ENCODE results near the gene BIRC7. TPM values are rescaled to one million over a fixed set of nuclear protein-coding genes. Genes with fewer than 3 reads are reported as not detected.

BIRC7 gene
- total RNA-seq, 1 experiment from 2014 or later, result 0.17 TPM

DNA sequence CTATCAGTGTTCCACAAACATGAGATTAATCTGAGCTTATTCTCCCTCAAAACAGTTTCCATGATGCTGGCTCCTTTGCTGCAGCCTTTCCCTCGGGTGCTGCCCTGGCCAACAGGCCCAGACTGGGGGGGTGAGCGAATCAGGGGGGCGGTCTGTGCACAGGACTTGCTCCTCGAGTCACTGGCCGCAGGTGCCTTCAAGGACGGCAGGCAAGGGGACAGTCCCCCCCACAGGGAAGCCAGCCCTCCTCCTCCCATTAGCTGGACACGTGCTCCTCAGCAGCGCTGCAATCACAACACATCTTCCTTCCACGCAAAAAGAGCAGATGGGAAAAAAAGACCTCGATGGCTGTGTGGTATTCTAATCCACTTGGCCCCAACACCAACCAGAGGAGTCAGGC, 29.8 kb upstream of the BIRC7 start:
- no peak overlapping the region for H3K4me3 Mint-ChIP-seq
- DNase-seq (ENCODE audit: low spot score) (no peak), ATAC-seq (no peak)
- H3K4me1 Mint-ChIP-seq, result no peaks in the 10 kb centered on the region
- no peak for TF ChIP-seq MXD4 (CRISPR knock-in tag; IDR thresholded peaks at IDR 0.05; ENCODE audit: borderline replicate concordance)
- TF ChIP-seq, protein P1, sequence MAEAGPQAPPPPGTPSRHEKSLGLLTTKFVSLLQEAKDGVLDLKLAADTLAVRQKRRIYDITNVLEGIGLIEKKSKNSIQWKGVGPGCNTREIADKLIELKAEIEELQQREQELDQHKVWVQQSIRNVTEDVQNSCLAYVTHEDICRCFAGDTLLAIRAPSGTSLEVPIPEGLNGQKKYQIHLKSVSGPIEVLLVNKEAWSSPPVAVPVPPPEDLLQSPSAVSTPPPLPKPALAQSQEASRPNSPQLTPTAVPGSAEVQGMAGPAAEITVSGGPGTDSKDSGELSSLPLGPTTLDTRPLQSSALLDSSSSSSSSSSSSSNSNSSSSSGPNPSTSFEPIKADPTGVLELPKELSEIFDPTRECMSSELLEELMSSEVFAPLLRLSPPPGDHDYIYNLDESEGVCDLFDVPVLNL (CRISPR knock-in tag; IDR thresholded peaks at IDR 0.05; ENCODE audit: borderline replicate concordance, low read depth), result no peak
- TF ChIP-seq NFYB (CRISPR knock-in tag; conservative IDR thresholded peaks at IDR 0.05; ENCODE audit: low read depth), result no peak
- no peak for TF ChIP-seq GTF2I (CRISPR knock-in tag; conservative IDR thresholded peaks at IDR 0.05)
- TF ChIP-seq ETV6 (CRISPR knock-in tag; IDR thresholded peaks at IDR 0.05), result no peak
- no peak for TF ChIP-seq ZNF219 (CRISPR knock-in tag; IDR thresholded peaks at IDR 0.05; ENCODE audit: borderline replicate concordance)
- TF ChIP-seq, protein P2, sequence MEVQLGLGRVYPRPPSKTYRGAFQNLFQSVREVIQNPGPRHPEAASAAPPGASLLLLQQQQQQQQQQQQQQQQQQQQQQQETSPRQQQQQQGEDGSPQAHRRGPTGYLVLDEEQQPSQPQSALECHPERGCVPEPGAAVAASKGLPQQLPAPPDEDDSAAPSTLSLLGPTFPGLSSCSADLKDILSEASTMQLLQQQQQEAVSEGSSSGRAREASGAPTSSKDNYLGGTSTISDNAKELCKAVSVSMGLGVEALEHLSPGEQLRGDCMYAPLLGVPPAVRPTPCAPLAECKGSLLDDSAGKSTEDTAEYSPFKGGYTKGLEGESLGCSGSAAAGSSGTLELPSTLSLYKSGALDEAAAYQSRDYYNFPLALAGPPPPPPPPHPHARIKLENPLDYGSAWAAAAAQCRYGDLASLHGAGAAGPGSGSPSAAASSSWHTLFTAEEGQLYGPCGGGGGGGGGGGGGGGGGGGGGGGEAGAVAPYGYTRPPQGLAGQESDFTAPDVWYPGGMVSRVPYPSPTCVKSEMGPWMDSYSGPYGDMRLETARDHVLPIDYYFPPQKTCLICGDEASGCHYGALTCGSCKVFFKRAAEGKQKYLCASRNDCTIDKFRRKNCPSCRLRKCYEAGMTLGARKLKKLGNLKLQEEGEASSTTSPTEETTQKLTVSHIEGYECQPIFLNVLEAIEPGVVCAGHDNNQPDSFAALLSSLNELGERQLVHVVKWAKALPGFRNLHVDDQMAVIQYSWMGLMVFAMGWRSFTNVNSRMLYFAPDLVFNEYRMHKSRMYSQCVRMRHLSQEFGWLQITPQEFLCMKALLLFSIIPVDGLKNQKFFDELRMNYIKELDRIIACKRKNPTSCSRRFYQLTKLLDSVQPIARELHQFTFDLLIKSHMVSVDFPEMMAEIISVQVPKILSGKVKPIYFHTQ (CRISPR knock-in tag; IDR thresholded peaks at IDR 0.05), result no peak
- TF ChIP-seq, protein P3, sequence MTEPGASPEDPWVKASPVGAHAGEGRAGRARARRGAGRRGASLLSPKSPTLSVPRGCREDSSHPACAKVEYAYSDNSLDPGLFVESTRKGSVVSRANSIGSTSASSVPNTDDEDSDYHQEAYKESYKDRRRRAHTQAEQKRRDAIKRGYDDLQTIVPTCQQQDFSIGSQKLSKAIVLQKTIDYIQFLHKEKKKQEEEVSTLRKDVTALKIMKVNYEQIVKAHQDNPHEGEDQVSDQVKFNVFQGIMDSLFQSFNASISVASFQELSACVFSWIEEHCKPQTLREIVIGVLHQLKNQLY (CRISPR knock-in tag; IDR thresholded peaks at IDR 0.05), result no peak
- TF ChIP-seq, protein P4, sequence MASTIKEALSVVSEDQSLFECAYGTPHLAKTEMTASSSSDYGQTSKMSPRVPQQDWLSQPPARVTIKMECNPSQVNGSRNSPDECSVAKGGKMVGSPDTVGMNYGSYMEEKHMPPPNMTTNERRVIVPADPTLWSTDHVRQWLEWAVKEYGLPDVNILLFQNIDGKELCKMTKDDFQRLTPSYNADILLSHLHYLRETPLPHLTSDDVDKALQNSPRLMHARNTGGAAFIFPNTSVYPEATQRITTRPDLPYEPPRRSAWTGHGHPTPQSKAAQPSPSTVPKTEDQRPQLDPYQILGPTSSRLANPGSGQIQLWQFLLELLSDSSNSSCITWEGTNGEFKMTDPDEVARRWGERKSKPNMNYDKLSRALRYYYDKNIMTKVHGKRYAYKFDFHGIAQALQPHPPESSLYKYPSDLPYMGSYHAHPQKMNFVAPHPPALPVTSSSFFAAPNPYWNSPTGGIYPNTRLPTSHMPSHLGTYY (CRISPR knock-in tag; IDR thresholded peaks at IDR 0.05), result no peak
- TF ChIP-seq, protein P5, sequence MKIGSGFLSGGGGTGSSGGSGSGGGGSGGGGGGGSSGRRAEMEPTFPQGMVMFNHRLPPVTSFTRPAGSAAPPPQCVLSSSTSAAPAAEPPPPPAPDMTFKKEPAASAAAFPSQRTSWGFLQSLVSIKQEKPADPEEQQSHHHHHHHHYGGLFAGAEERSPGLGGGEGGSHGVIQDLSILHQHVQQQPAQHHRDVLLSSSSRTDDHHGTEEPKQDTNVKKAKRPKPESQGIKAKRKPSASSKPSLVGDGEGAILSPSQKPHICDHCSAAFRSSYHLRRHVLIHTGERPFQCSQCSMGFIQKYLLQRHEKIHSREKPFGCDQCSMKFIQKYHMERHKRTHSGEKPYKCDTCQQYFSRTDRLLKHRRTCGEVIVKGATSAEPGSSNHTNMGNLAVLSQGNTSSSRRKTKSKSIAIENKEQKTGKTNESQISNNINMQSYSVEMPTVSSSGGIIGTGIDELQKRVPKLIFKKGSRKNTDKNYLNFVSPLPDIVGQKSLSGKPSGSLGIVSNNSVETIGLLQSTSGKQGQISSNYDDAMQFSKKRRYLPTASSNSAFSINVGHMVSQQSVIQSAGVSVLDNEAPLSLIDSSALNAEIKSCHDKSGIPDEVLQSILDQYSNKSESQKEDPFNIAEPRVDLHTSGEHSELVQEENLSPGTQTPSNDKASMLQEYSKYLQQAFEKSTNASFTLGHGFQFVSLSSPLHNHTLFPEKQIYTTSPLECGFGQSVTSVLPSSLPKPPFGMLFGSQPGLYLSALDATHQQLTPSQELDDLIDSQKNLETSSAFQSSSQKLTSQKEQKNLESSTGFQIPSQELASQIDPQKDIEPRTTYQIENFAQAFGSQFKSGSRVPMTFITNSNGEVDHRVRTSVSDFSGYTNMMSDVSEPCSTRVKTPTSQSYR (CRISPR knock-in tag; IDR thresholded peaks at IDR 0.05), result no peak
- TF ChIP-seq JAZF1 (CRISPR knock-in tag; IDR thresholded peaks at IDR 0.05), result no peak
- TF ChIP-seq ZNF396 (CRISPR knock-in tag; IDR thresholded peaks at IDR 0.05; ENCODE audit: borderline replicate concordance), result no peak
- no peak for TF ChIP-seq ZNF232 (CRISPR knock-in tag; IDR thresholded peaks at IDR 0.05)
- TF ChIP-seq, protein P6, sequence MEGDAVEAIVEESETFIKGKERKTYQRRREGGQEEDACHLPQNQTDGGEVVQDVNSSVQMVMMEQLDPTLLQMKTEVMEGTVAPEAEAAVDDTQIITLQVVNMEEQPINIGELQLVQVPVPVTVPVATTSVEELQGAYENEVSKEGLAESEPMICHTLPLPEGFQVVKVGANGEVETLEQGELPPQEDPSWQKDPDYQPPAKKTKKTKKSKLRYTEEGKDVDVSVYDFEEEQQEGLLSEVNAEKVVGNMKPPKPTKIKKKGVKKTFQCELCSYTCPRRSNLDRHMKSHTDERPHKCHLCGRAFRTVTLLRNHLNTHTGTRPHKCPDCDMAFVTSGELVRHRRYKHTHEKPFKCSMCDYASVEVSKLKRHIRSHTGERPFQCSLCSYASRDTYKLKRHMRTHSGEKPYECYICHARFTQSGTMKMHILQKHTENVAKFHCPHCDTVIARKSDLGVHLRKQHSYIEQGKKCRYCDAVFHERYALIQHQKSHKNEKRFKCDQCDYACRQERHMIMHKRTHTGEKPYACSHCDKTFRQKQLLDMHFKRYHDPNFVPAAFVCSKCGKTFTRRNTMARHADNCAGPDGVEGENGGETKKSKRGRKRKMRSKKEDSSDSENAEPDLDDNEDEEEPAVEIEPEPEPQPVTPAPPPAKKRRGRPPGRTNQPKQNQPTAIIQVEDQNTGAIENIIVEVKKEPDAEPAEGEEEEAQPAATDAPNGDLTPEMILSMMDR (IDR thresholded peaks at IDR 0.05), result no peak
- TF ChIP-seq MYBL2 (CRISPR knock-in tag; IDR thresholded peaks at IDR 0.05), result no peak
- no peak for TF ChIP-seq SMAD3 (CRISPR knock-in tag; IDR thresholded peaks at IDR 0.05; ENCODE audit: borderline replicate concordance)
- TF ChIP-seq ZNF138 (CRISPR knock-in tag; conservative IDR thresholded peaks at IDR 0.05), result no peak
- peaks cover 65% of the 10 kb centered on the region for H3K36me3 Mint-ChIP-seq
- H3K27ac Mint-ChIP-seq, result peak overlapping the region; percentile 7; the same call in 1 of the 2 replicates
- no peaks in the 10 kb centered on the region for H3K9me3 Mint-ChIP-seq
- CTCF ChIA-PET, result interaction anchor here (1.0 to 1.1 kb wide), 2 partner anchors 17 to 29 kb away, joined by 3 to 4 read pairs; no protein-coding TSS in a partner anchor
- H3K27me3 Mint-ChIP-seq (ENCODE audit: low read depth), result no peaks in the 10 kb centered on the region
- POLR2A ChIA-PET, result no interaction called here

Data from WTC11 (cell line).